Colonic mucosa (tissue), 4 donors: ENCODE measurements around the gene GPA33. TPM values are rescaled to one million over a fixed set of nuclear protein-coding genes. Genes with fewer than 3 reads are reported as not detected.

Source experiments
- DNase-seq: peaks from one replicate; pipeline ENCODE4 v3.0.0-alpha.2; 2020
- H3K27ac ChIP-seq: fragments of 200-600 bp; one replicate; pipeline ENCODE4 v1.8.0; 2021
- H3K27me3 ChIP-seq: fragments of 200-600 bp; one replicate; pipeline ENCODE4 v1.8.0; 2021
- H3K36me3 ChIP-seq: fragments of 200-600 bp; one replicate; pipeline ENCODE4 v1.8.0; 2021
- H3K4me1 ChIP-seq: fragments of 200-600 bp; one replicate; pipeline ENCODE4 v1.8.0; 2021; ENCODE audit warnings: mild to moderate bottlenecking
- H3K4me3 ChIP-seq: fragments of 200-600 bp; one replicate; pipeline ENCODE4 v1.8.0; 2021
- H3K9ac ChIP-seq, 2 donors: one replicate each; pipeline ENCODE4 v1.7.0; 2013; ENCODE audit warnings: control low read depth in 2 of 2, low read depth in 2 of 2, low read length in 2 of 2
- H3K9me3 ChIP-seq: fragments of 200-600 bp; one replicate; pipeline ENCODE4 v1.8.0; 2021
- CTCF ChIP-seq: fragments of 200-600 bp; IDR thresholded peaks from one replicate; pipeline ENCODE4 v1.8.0; 2022; ENCODE audit warnings: antibody characterized with exemption, mild to moderate bottlenecking
- intact Hi-C: fragments of 100-400 bp; cut with DNase I; formaldehyde crosslinking; loops from one replicate; pipeline ENCODE4 v1.14.1; 2022
- total RNA-seq, 2 donors: library from RNA; stranded (reverse); fragmentation: NEBNext Ultra II Directional in 1 of 2; extraction: Animal tissue kit (Norgen Biotek cat#: 25700) in 1 of 2; gene quantifications; one replicate each; pipeline ENCODE4 v1.2.1, GENCODE V29; 2021
- donor health status: healthy.
- donor health status: DM: no; HTN: no; CAD: no.
- donor health status: DM: no; HTN: no; CAD: no.

The GPA33 gene
- total RNA-seq, 2 donors from 2014 or later = 438 to 531 TPM

- H3K27me3 ChIP-seq = no peaks in the 10 kb centered on the region
- H3K36me3 ChIP-seq = no peaks in the 10 kb centered on the region
- H3K27ac ChIP-seq = no peak overlapping the region
- H3K4me3 ChIP-seq = no peak overlapping the region
- H3K9me3 ChIP-seq = no peaks in the 10 kb centered on the region
- DNase-seq = no peak
- intact Hi-C loops = no loop called here
- no peak overlapping the region for H3K9ac ChIP-seq
- no peak for TF ChIP-seq CTCF
- no peaks in the 10 kb centered on the region for H3K4me1 ChIP-seq
These were observed 20.4 kb upstream of the GPA33 start for GRCh38 chr1:167110586-167110985.

DNA sequence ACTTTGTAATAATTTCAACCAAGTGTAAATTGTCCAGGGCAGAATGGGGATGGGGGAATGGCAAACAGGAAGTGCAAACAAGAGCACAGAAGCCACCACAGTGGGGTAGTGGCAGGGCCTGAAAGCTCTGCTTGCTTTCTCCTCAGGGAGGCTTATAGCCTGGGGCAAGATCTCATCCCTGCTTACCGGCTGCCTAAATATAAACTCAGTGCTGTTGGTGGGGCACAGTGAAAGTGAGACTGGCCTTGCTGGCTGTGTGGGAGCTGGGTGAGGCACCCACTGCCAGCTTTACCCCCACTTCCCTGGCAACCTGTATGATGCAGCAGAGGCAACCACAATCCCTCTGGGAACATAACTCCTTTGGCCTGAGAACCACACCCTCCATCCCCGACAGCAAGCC is 18.9 kb upstream of the GPA33 start:
- H3K4me1 ChIP-seq = no peaks in the 10 kb centered on the region
- H3K9ac ChIP-seq = no peak overlapping the region
- TF ChIP-seq CTCF = no peak
- H3K4me3 ChIP-seq = no peak overlapping the region
- H3K27me3 ChIP-seq = no peaks in the 10 kb centered on the region
- no peaks in the 10 kb centered on the region for H3K9me3 ChIP-seq
- intact Hi-C loops = no loop called here
- no peaks in the 10 kb centered on the region for H3K36me3 ChIP-seq
- H3K27ac ChIP-seq = no peak overlapping the region
- no peak for DNase-seq

DNA sequence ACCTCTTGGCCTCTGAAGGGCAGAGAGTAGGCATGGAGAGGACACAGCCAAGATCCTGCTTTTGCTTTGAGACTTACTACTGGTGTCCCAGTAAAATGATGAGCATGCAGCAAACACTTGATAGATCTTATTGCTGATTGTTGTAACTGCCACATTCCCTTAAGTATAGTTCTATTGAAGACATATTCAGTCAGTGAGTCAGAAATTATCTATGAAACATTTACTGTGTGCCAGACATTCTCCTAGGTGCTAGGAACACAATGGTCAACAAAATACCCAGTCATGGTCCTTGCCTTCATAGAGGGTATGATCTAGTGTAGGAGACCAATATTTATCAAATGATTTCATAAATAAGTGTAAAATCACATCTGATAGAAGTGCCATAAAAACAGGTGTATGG is 17.3 kb upstream of the GPA33 start:
- H3K36me3 ChIP-seq = no peaks in the 10 kb centered on the region
- H3K27ac ChIP-seq = no peak overlapping the region
- H3K9ac ChIP-seq = no peak overlapping the region
- H3K4me3 ChIP-seq = no peak overlapping the region
- no peak for DNase-seq
- intact Hi-C loops = no loop called here
- no peaks in the 10 kb centered on the region for H3K27me3 ChIP-seq
- no peak for TF ChIP-seq CTCF
- no peaks in the 10 kb centered on the region for H3K9me3 ChIP-seq
- H3K4me1 ChIP-seq = no peaks in the 10 kb centered on the region

DNA sequence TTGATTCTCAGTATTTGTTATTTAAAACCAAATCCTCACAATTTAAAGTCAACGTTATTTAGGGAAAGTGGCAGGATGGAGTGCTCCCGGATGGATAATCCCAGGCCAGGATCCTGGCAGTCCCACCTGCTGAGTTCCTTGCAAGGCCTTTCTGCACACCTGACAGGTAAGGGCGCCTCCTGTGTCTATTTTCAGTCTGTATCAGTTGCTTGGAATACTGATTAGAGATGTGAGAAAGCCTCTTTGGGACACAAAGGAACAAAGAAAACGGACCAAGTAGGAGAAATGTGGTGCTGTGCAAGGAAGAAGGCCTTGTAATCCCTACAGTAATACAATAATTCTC is 15.9 kb upstream of the GPA33 start:
- no peak for DNase-seq
- intact Hi-C loops = no loop called here
- Histone ChIP-seq H3K9me3 (no peaks in the 10 kb centered on the region), H3K9ac (no peak overlapping the region), H3K4me3 (no peak overlapping the region), H3K27ac (no peak overlapping the region), H3K36me3 (no peaks in the 10 kb centered on the region), H3K27me3 (no peaks in the 10 kb centered on the region), H3K4me1 (no peaks in the 10 kb centered on the region)
- TF ChIP-seq CTCF = no peak

DNA sequence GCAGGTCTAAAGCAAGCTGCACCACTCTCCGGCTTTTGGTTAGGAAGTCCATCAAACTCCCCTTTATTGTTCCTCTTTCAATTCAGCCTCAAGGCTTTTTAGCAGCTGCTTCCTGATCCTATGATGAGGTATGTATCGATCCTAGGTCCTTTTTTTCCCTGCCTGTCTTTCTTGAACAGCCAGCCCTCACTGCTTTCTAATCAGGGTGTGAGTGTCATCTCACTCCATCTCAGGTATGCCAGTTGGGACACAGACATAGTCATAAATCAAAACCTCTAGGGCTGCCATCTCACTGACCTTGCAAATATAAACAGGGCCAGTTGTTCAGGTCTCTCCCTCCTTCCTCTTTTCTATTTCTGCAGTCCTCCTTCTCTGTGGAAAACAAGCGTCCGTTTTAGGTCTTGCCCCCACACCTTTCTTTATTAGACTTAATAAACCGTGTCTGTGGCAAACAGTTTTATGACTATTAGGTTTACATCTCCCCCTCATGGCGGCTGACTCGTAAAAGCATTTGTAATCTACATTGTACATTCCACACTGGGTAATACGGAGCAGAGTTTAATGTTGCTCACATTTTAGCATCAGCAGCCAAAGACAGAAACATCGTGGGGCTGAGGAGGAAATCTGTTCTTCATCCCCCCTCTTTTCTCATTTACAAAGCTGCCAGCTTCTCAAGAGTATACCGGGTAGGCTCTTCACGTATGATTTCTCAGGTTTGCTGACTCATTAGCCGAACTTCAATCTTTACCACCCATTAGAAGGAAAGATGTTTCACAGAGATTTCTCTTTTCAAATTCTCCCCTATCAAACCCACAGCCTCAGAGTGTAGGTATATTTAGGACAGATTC is 15.3 kb upstream of the GPA33 start:
- H3K4me1 ChIP-seq = no peaks in the 10 kb centered on the region
- no peak overlapping the region for H3K4me3 ChIP-seq
- H3K9me3 ChIP-seq = no peaks in the 10 kb centered on the region
- peak overlapping the region; percentile 13 for H3K27ac ChIP-seq
- no peak for TF ChIP-seq CTCF
- DNase-seq = no peak
- no peaks in the 10 kb centered on the region for H3K36me3 ChIP-seq
- H3K27me3 ChIP-seq = no peaks in the 10 kb centered on the region
- no peak overlapping the region for H3K9ac ChIP-seq
- intact Hi-C loops = no loop called here
